Progenitor cell of endocrine pancreas (in vitro differentiated cells): Measurements from ENCODE around the gene CAMKMT. TPM values are rescaled to one million over a fixed set of nuclear protein-coding genes. Genes with fewer than 3 reads are reported as not detected.

Experiments
- DNase-seq: peaks from one replicate; pipeline ENCODE4 v3.0.0; 2021; ENCODE audit warnings: low spot score; ENCODE audit not compliant: unreplicated experiment
- H3K27ac Mint-ChIP-seq: 2 replicates; pipeline ENCODE4 v1.8.0; 2021; ENCODE audit warnings: mild to moderate bottlenecking, moderate library complexity, mixed read lengths
- H3K27me3 Mint-ChIP-seq: 2 replicates; pipeline ENCODE4 v1.8.0; 2021; ENCODE audit warnings: mixed read lengths
- H3K36me3 Mint-ChIP-seq: 2 replicates; pipeline ENCODE4 v1.8.0; 2022; ENCODE audit warnings: mixed read lengths; ENCODE audit not compliant: insufficient read depth
- H3K4me1 Mint-ChIP-seq: 2 replicates; pipeline ENCODE4 v1.8.0; 2021; ENCODE audit warnings: low read depth, mixed read lengths
- H3K4me3 Mint-ChIP-seq: 2 replicates; pipeline ENCODE4 v1.8.0; 2021; ENCODE audit warnings: low read depth, mild to moderate bottlenecking, moderate library complexity, mixed read lengths
- H3K9me3 Mint-ChIP-seq: 2 replicates; pipeline ENCODE4 v1.8.0; 2021; ENCODE audit warnings: low read depth, mixed read lengths
- total RNA-seq: library from RNA; stranded (reverse); gene quantifications from 2 replicates; pipeline ENCODE4 v1.2.1, GENCODE V29; 2021
- TF ChIP-seq, protein P1 (sequence below): fragments of 200-600 bp; sonication (generic); IDR thresholded peaks from one replicate; pipeline ENCODE4 v1.5.0; 2021; ENCODE audit warnings: antibody characterized with exemption, mild to moderate bottlenecking; ENCODE audit not compliant: unreplicated experiment

CAMKMT gene
- total RNA-seq, 1 donor from 2014 or later: 20.3 TPM

- Mint-ChIP-seq H3K4me1 (no peaks in the 10 kb centered on the region), H3K9me3 (no peaks in the 10 kb centered on the region), H3K4me3 (no peak overlapping the region), H3K27me3 (no peaks in the 10 kb centered on the region), H3K27ac (no peak overlapping the region), H3K36me3 (peaks cover 5% of the 10 kb centered on the region)
- no peak for DNase-seq
- TF ChIP-seq, protein P1, sequence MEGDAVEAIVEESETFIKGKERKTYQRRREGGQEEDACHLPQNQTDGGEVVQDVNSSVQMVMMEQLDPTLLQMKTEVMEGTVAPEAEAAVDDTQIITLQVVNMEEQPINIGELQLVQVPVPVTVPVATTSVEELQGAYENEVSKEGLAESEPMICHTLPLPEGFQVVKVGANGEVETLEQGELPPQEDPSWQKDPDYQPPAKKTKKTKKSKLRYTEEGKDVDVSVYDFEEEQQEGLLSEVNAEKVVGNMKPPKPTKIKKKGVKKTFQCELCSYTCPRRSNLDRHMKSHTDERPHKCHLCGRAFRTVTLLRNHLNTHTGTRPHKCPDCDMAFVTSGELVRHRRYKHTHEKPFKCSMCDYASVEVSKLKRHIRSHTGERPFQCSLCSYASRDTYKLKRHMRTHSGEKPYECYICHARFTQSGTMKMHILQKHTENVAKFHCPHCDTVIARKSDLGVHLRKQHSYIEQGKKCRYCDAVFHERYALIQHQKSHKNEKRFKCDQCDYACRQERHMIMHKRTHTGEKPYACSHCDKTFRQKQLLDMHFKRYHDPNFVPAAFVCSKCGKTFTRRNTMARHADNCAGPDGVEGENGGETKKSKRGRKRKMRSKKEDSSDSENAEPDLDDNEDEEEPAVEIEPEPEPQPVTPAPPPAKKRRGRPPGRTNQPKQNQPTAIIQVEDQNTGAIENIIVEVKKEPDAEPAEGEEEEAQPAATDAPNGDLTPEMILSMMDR: no peak
Measured at GRCh38 chr2:44420725-44421124, 59.0 kb downstream of the CAMKMT start.

GRCh38 chr2:44424211-44424610 lies 62.5 kb downstream of the CAMKMT start:
- Mint-ChIP-seq H3K4me1 (no peaks in the 10 kb centered on the region), H3K36me3 (peaks cover 6% of the 10 kb centered on the region), H3K9me3 (peaks cover 10% of the 10 kb centered on the region), H3K27me3 (no peaks in the 10 kb centered on the region), H3K27ac (no peak overlapping the region), H3K4me3 (no peak overlapping the region)
- TF ChIP-seq, protein P1: no peak
- DNase-seq: no peak

- H3K4me3 Mint-ChIP-seq: no peak overlapping the region
- no peak for DNase-seq
- peaks cover 5% of the 10 kb centered on the region for H3K36me3 Mint-ChIP-seq
- H3K27me3 Mint-ChIP-seq: no peaks in the 10 kb centered on the region
- H3K4me1 Mint-ChIP-seq: peaks cover 3% of the 10 kb centered on the region
- peaks cover 10% of the 10 kb centered on the region for H3K9me3 Mint-ChIP-seq
- no peak overlapping the region for H3K27ac Mint-ChIP-seq
- TF ChIP-seq, protein P1: no peak
Measured at GRCh38 chr2:44429034-44429433, 67.3 kb downstream of the CAMKMT start.

GRCh38 chr2:44430342-44430741 lies 68.6 kb downstream of the CAMKMT start:
- peaks cover 10% of the 10 kb centered on the region for H3K9me3 Mint-ChIP-seq
- H3K4me3 Mint-ChIP-seq: no peak overlapping the region
- TF ChIP-seq, protein P1: no peak
- peaks cover 5% of the 10 kb centered on the region for H3K36me3 Mint-ChIP-seq
- no peak for DNase-seq
- peaks cover 4% of the 10 kb centered on the region for H3K4me1 Mint-ChIP-seq
- no peaks in the 10 kb centered on the region for H3K27me3 Mint-ChIP-seq
- H3K27ac Mint-ChIP-seq: no peak overlapping the region

- H3K4me3 Mint-ChIP-seq: no peak overlapping the region
- no peaks in the 10 kb centered on the region for H3K9me3 Mint-ChIP-seq
- H3K36me3 Mint-ChIP-seq: no peaks in the 10 kb centered on the region
- no peak for DNase-seq
- no peak overlapping the region for H3K27ac Mint-ChIP-seq
- peaks cover 4% of the 10 kb centered on the region for H3K4me1 Mint-ChIP-seq
- no peaks in the 10 kb centered on the region for H3K27me3 Mint-ChIP-seq
- TF ChIP-seq, protein P1: no peak
Measured at GRCh38 chr2:44433895-44434294, 72.1 kb downstream of the CAMKMT start.
